Measurements from ENCODE around the gene EYA2. TPM values are rescaled to one million over a fixed set of nuclear protein-coding genes. Genes with fewer than 3 reads are reported as not detected.

The EYA2 gene
- total RNA-seq, 4 donors from 2014 or later, result 8.9 to 18.0 (median 9.5) TPM

- no peak for DNase-seq (ENCODE audit: low spot score)
- no peak for TF ChIP-seq CTCF (IDR thresholded peaks at IDR 0.05)
- ATAC-seq (ENCODE audit: low FRiP score), result no peak
These were observed 337.9 kb downstream of the EYA2 start for GRCh38 chr20:47232518-47232917.

- ATAC-seq (ENCODE audit: low FRiP score) (no peak), DNase-seq (ENCODE audit: low spot score) (no peak)
- no peak for TF ChIP-seq CTCF (IDR thresholded peaks at IDR 0.05)
These were observed 338.9 kb downstream of the EYA2 start for GRCh38 chr20:47233333-47234188.

GRCh38 chr20:47235111-47235510 lies 340.5 kb downstream of the EYA2 start:
- ATAC-seq (ENCODE audit: low FRiP score) (no peak), DNase-seq (ENCODE audit: low spot score) (no peak)
- TF ChIP-seq CTCF (IDR thresholded peaks at IDR 0.05), result no peak

- ATAC-seq (ENCODE audit: low FRiP score), result no peak
- TF ChIP-seq CTCF (IDR thresholded peaks at IDR 0.05), result no peak
- no peak for DNase-seq (ENCODE audit: low spot score)
These were observed 341.4 kb downstream of the EYA2 start for GRCh38 chr20:47235853-47236638.

GRCh38 chr20:47236639-47236900 lies 341.9 kb downstream of the EYA2 start:
- DNase-seq (ENCODE audit: low spot score), result no peak
- TF ChIP-seq CTCF (IDR thresholded peaks at IDR 0.05), result no peak
- no peak for ATAC-seq (ENCODE audit: low FRiP score)

GRCh38 chr20:47237715-47238114 lies 343.1 kb downstream of the EYA2 start:
- DNase-seq (ENCODE audit: low spot score), result no peak
- ATAC-seq (ENCODE audit: low FRiP score), result no peak
- TF ChIP-seq CTCF (IDR thresholded peaks at IDR 0.05), result no peak

Small RNA genes lying within 50 kb of the gene (small RNA-seq; reads per million reads assigned to genes)
- not detected for gene MIR3616

Other genes with a start within 250 kb of the EYA2 start
- 1 to 10 TPM; 1.2 to 3.5 (median 1.9) TPM for gene SLC13A3, start 243.4 kb upstream of the EYA2 start, total RNA-seq
- 10 to 100 TPM; 14.2 to 26.2 (median 15.7) TPM for gene TP53RK, start 205.4 kb upstream of the EYA2 start, total RNA-seq
- 10 to 100 TPM in 3 of 4 donors, 1 to 10 TPM in 1; 5.8 to 28.5 (median 18.7) TPM for gene SLC2A10, start 185.2 kb upstream of the EYA2 start, total RNA-seq